ENCODE measurements around the gene FGD2.

The FGD2 gene

DNA sequence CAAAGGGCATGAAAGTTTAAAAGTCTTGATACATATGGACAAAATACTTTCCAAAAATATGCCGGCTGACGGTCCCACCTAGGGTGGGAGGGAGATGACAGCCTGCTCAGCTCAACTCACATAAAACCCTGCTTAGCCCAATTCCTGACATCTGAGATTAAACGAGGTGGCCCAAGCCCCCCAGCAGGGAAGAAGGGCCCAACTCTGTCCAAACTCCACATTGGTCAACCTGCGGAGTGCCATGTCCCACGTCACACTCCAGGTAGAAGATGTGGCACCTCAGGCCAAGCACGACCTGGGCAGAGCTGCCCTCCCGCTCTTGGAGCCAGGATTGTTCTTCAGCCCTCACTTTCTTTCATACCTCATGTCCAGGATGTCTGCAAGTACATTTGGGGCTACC lies 48.2 kb downstream of the FGD2 start:
- TF ChIP-seq CTCF (IDR thresholded peaks at IDR 0.05), result no peak

- TF ChIP-seq CTCF (IDR thresholded peaks at IDR 0.05), result no peak
These were observed 48.7 kb downstream of the FGD2 start for GRCh38 chr6:37054171-37054570.

- TF ChIP-seq CTCF (IDR thresholded peaks at IDR 0.05), result no peak
These were observed 49.1 kb downstream of the FGD2 start for GRCh38 chr6:37054580-37054979.

GRCh38 chr6:37056112-37056403 lies 50.6 kb downstream of the FGD2 start:
- no peak for TF ChIP-seq CTCF (IDR thresholded peaks at IDR 0.05)

DNA sequence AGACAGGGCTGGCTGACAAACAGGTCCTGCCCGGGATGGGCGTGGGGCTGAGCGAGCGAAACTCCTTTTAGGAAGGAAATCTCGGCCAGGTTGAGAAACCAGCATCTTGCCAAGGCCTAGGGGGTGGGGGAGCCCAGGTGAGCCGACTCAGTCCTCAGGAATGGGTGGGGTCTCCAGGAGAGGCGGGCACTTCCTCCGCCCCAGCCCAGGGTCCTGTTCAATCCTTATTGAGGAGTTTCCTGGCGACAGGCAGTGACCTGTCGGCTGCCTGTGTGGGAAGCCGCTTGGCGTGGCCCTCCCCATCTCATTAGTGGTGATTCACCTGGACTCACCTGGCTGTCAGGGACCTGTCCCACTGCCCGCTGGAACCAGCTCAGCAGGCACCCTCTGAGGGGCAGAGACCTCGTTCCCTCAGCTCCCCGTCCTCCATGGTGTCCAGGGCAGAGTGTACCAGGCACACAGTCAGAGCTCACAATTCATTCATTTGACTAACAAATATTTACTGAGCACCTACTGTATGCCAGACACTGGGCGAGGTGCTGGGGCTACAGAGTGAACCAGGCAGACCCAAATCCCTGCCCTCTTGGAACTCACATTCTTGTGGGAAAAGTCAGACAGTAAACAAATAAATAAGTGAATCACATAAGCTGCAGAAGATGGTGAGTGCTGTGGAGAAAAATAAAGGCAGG lies 51.1 kb downstream of the FGD2 start:
- no peak for TF ChIP-seq CTCF (IDR thresholded peaks at IDR 0.05)

DNA sequence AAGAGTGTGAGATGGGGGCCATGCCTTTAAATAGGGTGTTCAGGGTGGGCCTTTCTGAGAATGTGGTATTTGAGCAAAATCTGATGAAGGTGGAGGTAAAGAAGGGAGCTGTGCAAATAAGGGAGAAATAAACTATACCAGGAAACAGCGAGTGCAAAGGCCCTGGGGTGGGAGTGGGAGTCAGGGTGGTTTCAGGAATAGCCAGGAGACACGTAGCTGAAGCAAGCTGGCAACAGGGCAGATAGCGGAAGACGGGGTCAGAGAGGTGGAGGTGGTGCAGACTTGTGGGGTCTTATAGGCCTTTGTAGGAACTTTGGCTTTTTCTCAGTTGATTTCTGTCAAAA lies 51.6 kb downstream of the FGD2 start:
- TF ChIP-seq CTCF (IDR thresholded peaks at IDR 0.05), result no peak

DNA sequence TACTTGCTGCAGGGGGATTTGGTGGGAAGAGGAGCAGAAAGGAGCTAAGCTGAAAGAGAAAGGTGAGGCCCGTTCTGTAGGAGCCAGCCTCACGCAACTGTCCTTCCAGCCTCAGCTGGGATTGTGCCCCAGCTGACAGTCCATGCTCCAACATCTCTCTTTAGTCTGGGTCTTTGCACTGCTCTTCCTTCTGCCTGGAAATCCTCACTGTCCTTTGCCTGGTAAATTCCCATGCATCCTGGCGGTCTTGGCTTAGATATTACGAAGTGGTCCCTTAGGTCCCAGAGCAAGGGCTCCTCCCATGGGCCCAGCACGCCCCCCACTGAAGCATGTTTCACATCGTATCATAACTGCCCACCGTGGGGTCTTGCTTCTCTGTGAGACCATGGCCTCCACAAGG lies 52.2 kb downstream of the FGD2 start:
- TF ChIP-seq CTCF (IDR thresholded peaks at IDR 0.05), result no peak

- no peak for TF ChIP-seq CTCF (IDR thresholded peaks at IDR 0.05)
These were observed 52.7 kb downstream of the FGD2 start for GRCh38 chr6:37058084-37058586.
